HepG2 (cell line): ENCODE results near the gene DYNC2I2. TPM values are rescaled to one million over a fixed set of nuclear protein-coding genes. Genes with fewer than 3 reads are reported as not detected.

Experiments
- EEA1 ChIP-seq: sonication (generic); formaldehyde crosslinking; IDR thresholded peaks from 2 replicates; pipeline ENCODE4 v1.5.1; 2020; ENCODE audit warnings: mild to moderate bottlenecking, missing genetic modification reagents, borderline replicate concordance
- GPN1 ChIP-seq: sonication (generic); formaldehyde crosslinking; IDR thresholded peaks from 2 replicates; pipeline ENCODE4 v1.5.1; 2020; ENCODE audit warnings: missing genetic modification reagents, borderline replicate concordance
- HDAC1 ChIP-seq: sonication (generic); formaldehyde crosslinking; IDR thresholded peaks from 2 replicates; pipeline ENCODE4 v1.5.1; 2020; ENCODE audit warnings: mild to moderate bottlenecking, missing genetic modification reagents
- KAT7 ChIP-seq: IDR thresholded peaks from 2 replicates; pipeline ENCODE4 v1.6.1; 2018; ENCODE audit warnings: borderline replicate concordance, missing compliant biosample characterization
- KDM5B ChIP-seq: sonication (generic); formaldehyde crosslinking; IDR thresholded peaks from 2 replicates; pipeline ENCODE4 v1.4.0; 2020; ENCODE audit warnings: missing genetic modification reagents, mild to moderate bottlenecking, borderline replicate concordance
- NFATC3 ChIP-seq: sonication (generic); formaldehyde crosslinking; IDR thresholded peaks from 2 replicates; pipeline ENCODE4 v1.5.1; 2020; ENCODE audit warnings: mild to moderate bottlenecking, missing genetic modification reagents
- NFYC ChIP-seq: IDR thresholded peaks from 2 replicates; pipeline ENCODE4 v1.6.1; 2016; ENCODE audit warnings: missing genetic modification reagents, missing compliant biosample characterization
- RFX3 ChIP-seq: IDR thresholded peaks from 2 replicates; pipeline ENCODE4 v1.6.1; 2016; ENCODE audit warnings: missing biosample characterization, missing genetic modification reagents
- SNAPC2 ChIP-seq: sonication (generic); formaldehyde crosslinking; IDR thresholded peaks from 2 replicates; pipeline ENCODE4 v1.8.1; 2022; ENCODE audit warnings: mild to moderate bottlenecking, missing genetic modification reagents
- SOX5 ChIP-seq: IDR thresholded peaks from 2 replicates; pipeline ENCODE4 v1.6.1; 2016; ENCODE audit warnings: borderline replicate concordance
- TRIM24 ChIP-seq: sonication (generic); formaldehyde crosslinking; IDR thresholded peaks from 2 replicates; pipeline ENCODE4 v1.8.0; 2022; ENCODE audit warnings: mild to moderate bottlenecking, missing genetic modification reagents
- ZFP91 ChIP-seq: sonication (generic); formaldehyde crosslinking; IDR thresholded peaks from 2 replicates; pipeline ENCODE4 v1.9.0; 2022; ENCODE audit warnings: missing genetic modification reagents, mild to moderate bottlenecking, borderline replicate concordance
- ZKSCAN5 ChIP-seq: sonication (generic); formaldehyde crosslinking; IDR thresholded peaks from 2 replicates; pipeline ENCODE4 v1.5.1; 2020; ENCODE audit warnings: mild to moderate bottlenecking, missing genetic modification reagents
- ZNF138 ChIP-seq: sonication (generic); formaldehyde crosslinking; IDR thresholded peaks from 2 replicates; pipeline ENCODE4 v1.5.0; 2020; ENCODE audit warnings: mild to moderate bottlenecking, low read depth, missing genetic modification reagents
- ZNF24 ChIP-seq: fragments of 450-650 bp; IDR thresholded peaks from 2 replicates; pipeline ENCODE4 v1.6.1; 2017; ENCODE audit warnings: antibody characterized with exemption, mild to moderate bottlenecking
- ZNF3 ChIP-seq: IDR thresholded peaks from 2 replicates; pipeline ENCODE4 v1.7.0; 2017; ENCODE audit warnings: inconsistent platforms
- ZNF33B ChIP-seq: sonication (generic); formaldehyde crosslinking; IDR thresholded peaks from 2 replicates; pipeline ENCODE4 v1.5.1; 2020; ENCODE audit warnings: mild to moderate bottlenecking, missing genetic modification reagents
- ZNF549 ChIP-seq: sonication (generic); formaldehyde crosslinking; IDR thresholded peaks from 2 replicates; pipeline ENCODE4 v1.5.0; 2020; ENCODE audit warnings: missing genetic modification reagents
- ZNF577 ChIP-seq: sonication (generic); formaldehyde crosslinking; IDR thresholded peaks from 2 replicates; pipeline ENCODE4 v1.4.0; 2020; ENCODE audit warnings: mild to moderate bottlenecking, low read depth, missing genetic modification reagents, borderline replicate concordance
- ZNF816 ChIP-seq: sonication (generic); formaldehyde crosslinking; IDR thresholded peaks from 2 replicates; pipeline ENCODE4 v1.8.0; 2022; ENCODE audit warnings: missing genetic modification reagents, mild to moderate bottlenecking, borderline replicate concordance
- ZNF878 ChIP-seq: sonication (generic); formaldehyde crosslinking; IDR thresholded peaks from 2 replicates; pipeline ENCODE4 v1.8.1; 2023; ENCODE audit warnings: mild to moderate bottlenecking, missing genetic modification reagents, moderate library complexity
- ZSCAN12 ChIP-seq: sonication (generic); formaldehyde crosslinking; IDR thresholded peaks from 2 replicates; pipeline ENCODE4 v1.9.0; 2021; ENCODE audit warnings: mild to moderate bottlenecking, missing genetic modification reagents
- ZSCAN30 ChIP-seq: sonication (generic); formaldehyde crosslinking; IDR thresholded peaks from 2 replicates; pipeline ENCODE4 v1.5.0; 2020; ENCODE audit warnings: mild to moderate bottlenecking, missing genetic modification reagents
- polyA plus RNA-seq, 8 experiments: library from polyadenylated mRNA; depleted of rRNA in 3 of 8; stranded (reverse) in 7 of 8; unstranded in 1 of 8; fragments of >200 nt; fragmentation: Illumina TruSeq in 4 of 8; extraction: Trizol in 4 of 8; gene quantifications; 2 replicates each; pipeline versions ENCODE4 v1.2.1 to v1.2.3, GENCODE V29; 2011 to 2016; ENCODE audit warnings: low read depth in 4 of 8, missing spikeins in 1 of 8, mixed read lengths in 1 of 8; ENCODE audit not compliant: insufficient read depth in 1 of 8
- total RNA-seq, 5 experiments: library from RNA; depleted of rRNA; stranded (reverse); fragments of >200 nt; fragmentation: Illumina TruSeq; extraction: Trizol; gene quantifications; 2 replicates each; pipeline ENCODE4 v1.2.3, GENCODE V29; 2016; ENCODE audit warnings: low read depth in 1 of 5
- TF ChIP-seq, protein P1 (sequence below): sonication (generic); formaldehyde crosslinking; IDR thresholded peaks from 2 replicates; pipeline ENCODE4 v1.8.1; 2023; ENCODE audit warnings: missing genetic modification reagents, inconsistent platforms, borderline replicate concordance
- TF ChIP-seq, protein P2 (sequence below): sonication (generic); formaldehyde crosslinking; conservative IDR thresholded peaks from 2 replicates; pipeline ENCODE4 v1.8.1; 2023; ENCODE audit warnings: missing genetic modification reagents
- TF ChIP-seq, protein P3 (sequence below): sonication (generic); formaldehyde crosslinking; conservative IDR thresholded peaks from 2 replicates; pipeline ENCODE4 v1.8.0; 2022; ENCODE audit warnings: missing genetic modification reagents

The DYNC2I2 gene
- total and polyA plus RNA-seq, 2 of the 13 experiments (the other 11 are each of a cell fraction or from before 2014, with no cell fraction given), result 13.7 to 40.2 TPM

DNA sequence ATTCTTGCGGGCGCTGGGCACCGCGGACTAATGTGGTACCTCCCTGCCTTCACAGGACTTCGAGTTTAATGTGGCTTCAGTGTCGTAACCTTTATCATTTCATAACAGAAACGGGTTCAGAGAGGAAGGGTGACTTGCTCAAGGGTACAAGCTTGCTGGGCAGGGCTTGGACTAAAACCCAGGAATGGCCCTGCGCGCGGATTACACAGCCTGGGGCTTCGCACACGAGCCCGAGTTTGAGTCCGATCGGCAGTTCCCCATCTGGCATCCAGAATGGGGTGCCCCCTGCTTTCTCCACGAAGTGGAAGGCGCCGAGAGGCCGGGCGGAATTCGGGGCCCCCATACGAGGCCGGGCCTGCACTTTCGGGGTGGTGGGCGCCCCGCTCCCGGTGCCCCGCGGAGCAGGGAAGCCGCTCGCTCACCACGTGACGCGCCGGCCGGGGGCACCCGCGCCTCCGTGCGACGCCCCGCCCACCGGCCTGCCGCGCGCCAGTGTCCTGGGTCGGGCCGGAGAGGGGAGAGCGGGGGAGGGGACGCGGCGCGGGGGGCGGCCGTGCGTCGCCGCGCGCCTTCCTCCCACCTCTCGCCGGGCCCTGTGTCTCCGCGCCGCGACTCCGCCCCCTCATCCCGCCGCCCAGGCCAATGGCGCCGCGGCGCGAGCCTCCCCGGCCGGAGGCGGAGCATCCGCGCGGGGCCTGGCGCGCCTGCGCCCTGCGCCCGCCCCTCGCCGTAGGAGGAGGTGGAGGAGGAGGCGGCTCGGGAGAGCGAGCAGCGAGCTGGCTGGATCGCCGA, 32.0 kb upstream of the DYNC2I2 start, which contains the start of gene SET (continued):
- TF ChIP-seq NFATC3, result no peak; the same call in 1 of the 2 replicates
- no peak for TF ChIP-seq ZNF24
- no peak for TF ChIP-seq ZKSCAN5 (CRISPR knock-in tag)
- TF ChIP-seq ZNF816 (CRISPR knock-in tag), result no peak
- 0 out of 2 replicates have a peak, but pooled peaks have one; percentile 9 for TF ChIP-seq NFYC (CRISPR knock-in tag)
- TF ChIP-seq KAT7 (CRISPR knock-in tag), result no peak; the same call in 1 of the 2 replicates
- TF ChIP-seq ZNF3 (CRISPR knock-in tag), result no peak
- no peak for TF ChIP-seq EEA1
- TF ChIP-seq SNAPC2 (CRISPR knock-in tag), result no peak
- peak; percentile 62; the same call in 1 of the 2 replicates for TF ChIP-seq ZFP91 (CRISPR knock-in tag)
- TF ChIP-seq, protein P1, sequence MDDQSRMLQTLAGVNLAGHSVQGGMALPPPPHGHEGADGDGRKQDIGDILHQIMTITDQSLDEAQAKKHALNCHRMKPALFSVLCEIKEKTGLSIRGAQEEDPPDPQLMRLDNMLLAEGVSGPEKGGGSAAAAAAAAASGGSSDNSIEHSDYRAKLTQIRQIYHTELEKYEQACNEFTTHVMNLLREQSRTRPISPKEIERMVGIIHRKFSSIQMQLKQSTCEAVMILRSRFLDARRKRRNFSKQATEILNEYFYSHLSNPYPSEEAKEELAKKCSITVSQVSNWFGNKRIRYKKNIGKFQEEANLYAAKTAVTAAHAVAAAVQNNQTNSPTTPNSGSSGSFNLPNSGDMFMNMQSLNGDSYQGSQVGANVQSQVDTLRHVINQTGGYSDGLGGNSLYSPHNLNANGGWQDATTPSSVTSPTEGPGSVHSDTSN, result no peak
- peak; percentile 30; the same call in 1 of the 2 replicates for TF ChIP-seq HDAC1 (CRISPR knock-in tag)
- TF ChIP-seq ZNF33B (CRISPR knock-in tag), result no peak
- no peak for TF ChIP-seq RFX3 (CRISPR knock-in tag)
- TF ChIP-seq ZNF138 (CRISPR knock-in tag), result no peak
- TF ChIP-seq, protein P2, sequence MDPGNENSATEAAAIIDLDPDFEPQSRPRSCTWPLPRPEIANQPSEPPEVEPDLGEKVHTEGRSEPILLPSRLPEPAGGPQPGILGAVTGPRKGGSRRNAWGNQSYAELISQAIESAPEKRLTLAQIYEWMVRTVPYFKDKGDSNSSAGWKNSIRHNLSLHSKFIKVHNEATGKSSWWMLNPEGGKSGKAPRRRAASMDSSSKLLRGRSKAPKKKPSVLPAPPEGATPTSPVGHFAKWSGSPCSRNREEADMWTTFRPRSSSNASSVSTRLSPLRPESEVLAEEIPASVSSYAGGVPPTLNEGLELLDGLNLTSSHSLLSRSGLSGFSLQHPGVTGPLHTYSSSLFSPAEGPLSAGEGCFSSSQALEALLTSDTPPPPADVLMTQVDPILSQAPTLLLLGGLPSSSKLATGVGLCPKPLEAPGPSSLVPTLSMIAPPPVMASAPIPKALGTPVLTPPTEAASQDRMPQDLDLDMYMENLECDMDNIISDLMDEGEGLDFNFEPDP (CRISPR knock-in tag), result no peak
- no peak for TF ChIP-seq KDM5B (CRISPR knock-in tag)
- TF ChIP-seq GPN1, result no peak
- TF ChIP-seq ZNF878, result no peak
- TF ChIP-seq, protein P3, sequence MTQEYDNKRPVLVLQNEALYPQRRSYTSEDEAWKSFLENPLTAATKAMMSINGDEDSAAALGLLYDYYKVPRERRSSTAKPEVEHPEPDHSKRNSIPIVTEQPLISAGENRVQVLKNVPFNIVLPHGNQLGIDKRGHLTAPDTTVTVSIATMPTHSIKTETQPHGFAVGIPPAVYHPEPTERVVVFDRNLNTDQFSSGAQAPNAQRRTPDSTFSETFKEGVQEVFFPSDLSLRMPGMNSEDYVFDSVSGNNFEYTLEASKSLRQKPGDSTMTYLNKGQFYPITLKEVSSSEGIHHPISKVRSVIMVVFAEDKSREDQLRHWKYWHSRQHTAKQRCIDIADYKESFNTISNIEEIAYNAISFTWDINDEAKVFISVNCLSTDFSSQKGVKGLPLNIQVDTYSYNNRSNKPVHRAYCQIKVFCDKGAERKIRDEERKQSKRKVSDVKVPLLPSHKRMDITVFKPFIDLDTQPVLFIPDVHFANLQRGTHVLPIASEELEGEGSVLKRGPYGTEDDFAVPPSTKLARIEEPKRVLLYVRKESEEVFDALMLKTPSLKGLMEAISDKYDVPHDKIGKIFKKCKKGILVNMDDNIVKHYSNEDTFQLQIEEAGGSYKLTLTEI (CRISPR knock-in tag), result no peak
- TF ChIP-seq TRIM24, result no peak
- TF ChIP-seq ZNF549 (CRISPR knock-in tag), result no peak
- TF ChIP-seq SOX5 (CRISPR knock-in tag), result no peak
- TF ChIP-seq ZSCAN30 (CRISPR knock-in tag), result no peak
- no peak for TF ChIP-seq ZNF577 (CRISPR knock-in tag)
- no peak for TF ChIP-seq ZSCAN12 (CRISPR knock-in tag)
